ENCODE data around the gene UST.

GRCh38 chr6:149087898-149088297 lies 341.1 kb downstream of the UST start:
- TF ChIP-seq, protein P1, sequence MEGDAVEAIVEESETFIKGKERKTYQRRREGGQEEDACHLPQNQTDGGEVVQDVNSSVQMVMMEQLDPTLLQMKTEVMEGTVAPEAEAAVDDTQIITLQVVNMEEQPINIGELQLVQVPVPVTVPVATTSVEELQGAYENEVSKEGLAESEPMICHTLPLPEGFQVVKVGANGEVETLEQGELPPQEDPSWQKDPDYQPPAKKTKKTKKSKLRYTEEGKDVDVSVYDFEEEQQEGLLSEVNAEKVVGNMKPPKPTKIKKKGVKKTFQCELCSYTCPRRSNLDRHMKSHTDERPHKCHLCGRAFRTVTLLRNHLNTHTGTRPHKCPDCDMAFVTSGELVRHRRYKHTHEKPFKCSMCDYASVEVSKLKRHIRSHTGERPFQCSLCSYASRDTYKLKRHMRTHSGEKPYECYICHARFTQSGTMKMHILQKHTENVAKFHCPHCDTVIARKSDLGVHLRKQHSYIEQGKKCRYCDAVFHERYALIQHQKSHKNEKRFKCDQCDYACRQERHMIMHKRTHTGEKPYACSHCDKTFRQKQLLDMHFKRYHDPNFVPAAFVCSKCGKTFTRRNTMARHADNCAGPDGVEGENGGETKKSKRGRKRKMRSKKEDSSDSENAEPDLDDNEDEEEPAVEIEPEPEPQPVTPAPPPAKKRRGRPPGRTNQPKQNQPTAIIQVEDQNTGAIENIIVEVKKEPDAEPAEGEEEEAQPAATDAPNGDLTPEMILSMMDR (IDR thresholded peaks at IDR 0.05; ENCODE audit: low read depth, low read length, missing input control) = no peak
- TF ChIP-seq EGR1 (IDR thresholded peaks at IDR 0.05; ENCODE audit: low read depth in 2 of 2) = no peak
- TF ChIP-seq RAD21 (IDR thresholded peaks at IDR 0.05) = no peak
- no peak for TF ChIP-seq SP1 (IDR thresholded peaks at IDR 0.05)
- no peak for TF ChIP-seq NR2F2 (IDR thresholded peaks at IDR 0.05)
- TF ChIP-seq GABPA (IDR thresholded peaks at IDR 0.05 in 1 of 2, conservative IDR thresholded peaks at IDR 0.05 in 1 of 2) = no peak
- no peak for TF ChIP-seq YY1 (IDR thresholded peaks at IDR 0.05)
- TF ChIP-seq, protein P2, sequence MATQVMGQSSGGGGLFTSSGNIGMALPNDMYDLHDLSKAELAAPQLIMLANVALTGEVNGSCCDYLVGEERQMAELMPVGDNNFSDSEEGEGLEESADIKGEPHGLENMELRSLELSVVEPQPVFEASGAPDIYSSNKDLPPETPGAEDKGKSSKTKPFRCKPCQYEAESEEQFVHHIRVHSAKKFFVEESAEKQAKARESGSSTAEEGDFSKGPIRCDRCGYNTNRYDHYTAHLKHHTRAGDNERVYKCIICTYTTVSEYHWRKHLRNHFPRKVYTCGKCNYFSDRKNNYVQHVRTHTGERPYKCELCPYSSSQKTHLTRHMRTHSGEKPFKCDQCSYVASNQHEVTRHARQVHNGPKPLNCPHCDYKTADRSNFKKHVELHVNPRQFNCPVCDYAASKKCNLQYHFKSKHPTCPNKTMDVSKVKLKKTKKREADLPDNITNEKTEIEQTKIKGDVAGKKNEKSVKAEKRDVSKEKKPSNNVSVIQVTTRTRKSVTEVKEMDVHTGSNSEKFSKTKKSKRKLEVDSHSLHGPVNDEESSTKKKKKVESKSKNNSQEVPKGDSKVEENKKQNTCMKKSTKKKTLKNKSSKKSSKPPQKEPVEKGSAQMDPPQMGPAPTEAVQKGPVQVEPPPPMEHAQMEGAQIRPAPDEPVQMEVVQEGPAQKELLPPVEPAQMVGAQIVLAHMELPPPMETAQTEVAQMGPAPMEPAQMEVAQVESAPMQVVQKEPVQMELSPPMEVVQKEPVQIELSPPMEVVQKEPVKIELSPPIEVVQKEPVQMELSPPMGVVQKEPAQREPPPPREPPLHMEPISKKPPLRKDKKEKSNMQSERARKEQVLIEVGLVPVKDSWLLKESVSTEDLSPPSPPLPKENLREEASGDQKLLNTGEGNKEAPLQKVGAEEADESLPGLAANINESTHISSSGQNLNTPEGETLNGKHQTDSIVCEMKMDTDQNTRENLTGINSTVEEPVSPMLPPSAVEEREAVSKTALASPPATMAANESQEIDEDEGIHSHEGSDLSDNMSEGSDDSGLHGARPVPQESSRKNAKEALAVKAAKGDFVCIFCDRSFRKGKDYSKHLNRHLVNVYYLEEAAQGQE (IDR thresholded peaks at IDR 0.05) = no peak
- TF ChIP-seq MAX (IDR thresholded peaks at IDR 0.05) = no peak
